Stimulated activated CD8-positive, alpha-beta memory T cell treated with anti-CD3 and anti-CD28 coated beads, Interleukin-15, amount 100 ng/mL, for 4 hours (primary cell): ENCODE data around the gene RNU2-1.
A peak's percentile ranks its signal among the peaks of the same experiment; 100 is the strongest.
"Not testable (repeated sequence)": the region's sequence is repeated elsewhere in the genome, so short reads cannot be mapped to it uniquely, and the experiment has no call there.

Experiments
- DNase-seq, 2 donors: peaks; one replicate each; pipeline ENCODE4 v3.0.0-alpha.2; 2020; ENCODE audit warnings: low read depth in 2 of 2

The RNU2-1 gene

GRCh38 chr17:43216369-43216761 lies 17.4 kb downstream of the RNU2-1 start:
- DNase-seq: no peak

- no peak for DNase-seq
Observed at GRCh38 chr17:43215341-43215740, 18.4 kb downstream of the RNU2-1 start.

GRCh38 chr17:43213545-43213944 lies 20.2 kb downstream of the RNU2-1 start:
- no peak for DNase-seq

- no peak for DNase-seq
Observed at GRCh38 chr17:43212641-43213490, 20.9 kb downstream of the RNU2-1 start.

- peak; percentile 51 to 53 for DNase-seq
Observed at GRCh38 chr17:43211480-43212402, 22.0 kb downstream of the RNU2-1 start, which contains the start of gene TMEM106A. Gene TMEM106A, plus strand, starts transcription at chr17:43211875. Its CDS starts 1,167 bp downstream, at chr17:43213042.

- no peak for DNase-seq
Observed at GRCh38 chr17:43211123-43211479, 22.7 kb downstream of the RNU2-1 start.

GRCh38 chr17:43210576-43210975 lies 23.2 kb downstream of the RNU2-1 start:
- no peak for DNase-seq

- DNase-seq: not testable (repeated sequence)
Observed at GRCh38 chr17:43203013-43203412, 30.8 kb downstream of the RNU2-1 start.

- DNase-seq: no peak
Observed at GRCh38 chr17:43200127-43200526, 33.6 kb downstream of the RNU2-1 start.

GRCh38 chr17:43199633-43200032 lies 34.1 kb downstream of the RNU2-1 start:
- no peak for DNase-seq

GRCh38 chr17:43193251-43193650 lies 40.5 kb downstream of the RNU2-1 start:
- DNase-seq: no peak

GRCh38 chr17:43186656-43187055 lies 47.1 kb downstream of the RNU2-1 start:
- not testable (repeated sequence) for DNase-seq

GRCh38 chr17:43183921-43184320 lies 49.9 kb downstream of the RNU2-1 start:
- no peak for DNase-seq
